GM19043 (cell line): ENCODE measurements around the gene ARID1B.

Experiments
- ATAC-seq: cut with Tn5 transposase; IDR thresholded peaks from one replicate; pipeline ENCODE4 v1.9.1; 2021; ENCODE audit warnings: low read depth; ENCODE audit not compliant: unreplicated experiment

ARID1B gene

DNA sequence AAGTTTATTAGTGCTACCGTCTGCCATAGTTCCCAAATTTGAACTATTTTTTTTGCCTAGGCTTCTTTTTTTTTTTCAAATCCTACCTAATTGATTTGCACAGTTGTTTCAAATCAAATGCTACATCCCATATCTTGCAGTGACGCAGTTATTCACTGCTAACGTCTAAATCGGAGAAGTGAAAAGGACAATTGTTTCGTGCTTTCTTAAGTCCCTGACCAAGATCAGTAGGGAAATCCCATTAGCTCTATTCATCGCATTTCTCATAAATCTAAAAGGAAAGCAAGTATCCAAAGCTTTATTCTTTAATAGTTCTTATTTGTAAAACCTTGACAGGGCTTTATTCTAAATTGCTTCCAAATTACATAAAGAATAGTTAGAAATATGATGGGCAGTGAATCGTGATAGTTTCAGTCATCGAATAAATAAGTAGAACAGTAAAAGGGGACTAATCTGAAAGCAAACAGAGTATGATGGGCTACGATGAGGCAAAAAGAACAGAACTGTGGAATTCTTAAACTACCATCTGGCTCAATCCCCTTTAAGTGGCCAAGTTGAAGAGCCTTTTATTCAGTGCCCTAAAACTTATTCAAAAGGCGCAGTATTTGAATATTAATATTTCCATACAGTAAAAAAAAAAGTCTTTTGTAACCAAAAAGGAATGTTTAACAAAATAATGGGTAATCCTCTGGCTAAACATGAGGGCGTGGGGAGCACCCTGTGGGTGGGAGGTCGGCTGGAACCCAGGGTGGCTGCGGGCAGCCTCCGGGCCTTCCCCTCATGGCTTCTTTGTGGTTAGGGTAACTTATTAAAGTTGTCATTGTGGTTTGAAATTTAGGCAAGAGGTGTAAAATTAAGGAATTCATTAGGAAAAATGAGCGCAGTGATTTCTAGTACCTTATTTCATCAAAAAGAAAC, 3.0 kb upstream of the ARID1B start:
- no peak for ATAC-seq

DNA sequence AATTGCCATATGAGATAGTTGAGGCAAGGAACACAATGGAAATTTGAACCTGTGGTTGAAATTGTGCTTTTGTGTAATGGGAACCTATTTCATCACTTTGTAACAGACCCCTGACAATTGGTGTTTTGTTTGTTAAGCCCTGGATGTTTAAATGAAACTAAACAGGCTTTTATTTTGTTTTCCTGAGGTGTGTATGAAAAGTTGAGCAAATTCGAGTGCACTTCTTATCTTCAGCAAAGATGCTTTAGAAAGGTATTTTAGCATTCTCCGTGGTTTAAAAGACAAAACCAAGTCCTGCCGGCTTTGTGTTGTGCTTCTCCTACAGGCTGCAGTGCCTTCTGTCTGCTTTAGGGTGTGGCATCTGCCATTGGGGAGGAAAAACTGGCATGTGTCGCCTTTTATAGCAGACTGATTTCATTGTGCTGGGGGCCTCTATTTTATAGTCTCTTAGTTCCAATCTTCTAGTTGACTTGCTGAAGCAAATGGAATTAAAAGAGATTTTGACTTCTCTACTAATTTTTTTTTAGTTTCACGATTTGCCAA, 2.2 kb upstream of the ARID1B start:
- ATAC-seq = no peak

DNA sequence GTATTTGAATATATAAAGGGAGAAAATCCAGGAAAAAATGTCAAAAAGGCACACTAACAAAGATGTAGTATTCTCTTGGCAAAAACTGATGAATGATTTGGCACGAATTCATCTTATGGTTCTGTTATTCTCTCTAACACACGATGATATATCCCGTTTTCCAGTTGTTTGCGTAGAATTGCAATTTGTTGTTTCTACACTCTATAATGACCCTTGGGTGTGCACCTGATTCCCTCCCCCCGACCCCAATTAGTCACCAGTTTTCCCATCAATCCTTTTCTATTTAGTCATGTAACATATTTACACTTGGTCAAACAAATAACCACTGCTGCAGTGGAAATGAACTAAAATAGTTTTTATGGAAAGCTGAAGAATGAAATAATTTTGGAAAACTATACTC, 1.5 kb upstream of the ARID1B start:
- ATAC-seq = no peak

DNA sequence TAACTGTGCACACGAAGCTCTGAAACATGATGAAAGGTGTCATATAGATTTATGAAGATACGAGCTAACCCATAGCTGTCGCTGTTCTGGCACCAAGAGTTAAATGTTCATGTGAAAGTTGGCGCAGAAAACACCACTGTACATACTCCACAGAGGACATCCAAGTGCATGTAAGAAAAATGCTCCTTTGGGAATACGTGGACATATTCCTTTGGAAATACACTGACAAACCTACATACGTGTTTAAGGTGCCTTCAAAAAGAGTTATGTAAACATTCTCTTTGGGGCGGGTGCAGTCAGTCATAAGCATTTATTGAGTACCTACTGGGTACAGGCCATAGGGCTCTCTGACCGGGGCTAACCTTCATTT, 723 bp upstream of the ARID1B start:
- ATAC-seq = no peak

DNA sequence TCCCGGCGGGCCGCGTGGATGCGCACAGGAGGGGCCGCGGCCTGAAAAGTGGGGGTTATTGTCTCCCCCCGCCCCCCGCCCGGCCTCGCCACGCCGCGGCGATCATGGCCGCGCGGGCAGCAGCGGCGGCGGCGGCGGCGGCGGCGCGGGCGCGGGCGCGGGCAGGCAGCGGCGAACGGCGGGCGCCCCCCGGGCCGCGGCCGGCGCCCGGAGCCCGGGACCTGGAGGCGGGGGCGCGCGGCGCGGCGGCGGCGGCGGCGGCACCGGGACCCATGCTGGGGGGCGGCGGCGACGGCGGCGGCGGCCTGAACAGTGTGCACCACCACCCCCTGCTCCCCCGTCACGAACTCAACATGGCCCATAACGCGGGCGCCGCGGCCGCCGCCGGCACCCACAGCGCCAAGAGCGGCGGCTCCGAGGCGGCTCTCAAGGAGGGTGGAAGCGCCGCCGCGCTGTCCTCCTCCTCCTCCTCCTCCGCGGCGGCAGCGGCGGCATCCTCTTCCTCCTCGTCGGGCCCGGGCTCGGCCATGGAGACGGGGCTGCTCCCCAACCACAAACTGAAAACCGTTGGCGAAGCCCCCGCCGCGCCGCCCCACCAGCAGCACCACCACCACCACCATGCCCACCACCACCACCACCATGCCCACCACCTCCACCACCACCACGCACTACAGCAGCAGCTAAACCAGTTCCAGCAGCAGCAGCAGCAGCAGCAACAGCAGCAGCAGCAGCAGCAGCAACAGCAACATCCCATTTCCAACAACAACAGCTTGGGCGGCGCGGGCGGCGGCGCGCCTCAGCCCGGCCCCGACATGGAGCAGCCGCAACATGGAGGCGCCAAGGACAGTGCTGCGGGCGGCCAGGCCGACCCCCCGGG, 637 bp downstream of the ARID1B start:
- peak; percentile 0 for ATAC-seq

DNA sequence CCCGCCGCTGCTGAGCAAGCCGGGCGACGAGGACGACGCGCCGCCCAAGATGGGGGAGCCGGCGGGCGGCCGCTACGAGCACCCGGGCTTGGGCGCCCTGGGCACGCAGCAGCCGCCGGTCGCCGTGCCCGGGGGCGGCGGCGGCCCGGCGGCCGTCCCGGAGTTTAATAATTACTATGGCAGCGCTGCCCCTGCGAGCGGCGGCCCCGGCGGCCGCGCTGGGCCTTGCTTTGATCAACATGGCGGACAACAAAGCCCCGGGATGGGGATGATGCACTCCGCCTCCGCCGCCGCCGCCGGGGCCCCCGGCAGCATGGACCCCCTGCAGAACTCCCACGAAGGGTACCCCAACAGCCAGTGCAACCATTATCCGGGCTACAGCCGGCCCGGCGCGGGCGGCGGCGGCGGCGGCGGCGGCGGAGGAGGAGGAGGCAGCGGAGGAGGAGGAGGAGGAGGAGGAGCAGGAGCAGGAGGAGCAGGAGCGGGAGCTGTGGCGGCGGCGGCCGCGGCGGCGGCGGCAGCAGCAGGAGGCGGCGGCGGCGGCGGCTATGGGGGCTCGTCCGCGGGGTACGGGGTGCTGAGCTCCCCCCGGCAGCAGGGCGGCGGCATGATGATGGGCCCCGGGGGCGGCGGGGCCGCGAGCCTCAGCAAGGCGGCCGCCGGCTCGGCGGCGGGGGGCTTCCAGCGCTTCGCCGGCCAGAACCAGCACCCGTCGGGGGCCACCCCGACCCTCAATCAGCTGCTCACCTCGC, 1.5 kb downstream of the ARID1B start:
- ATAC-seq = no peak

DNA sequence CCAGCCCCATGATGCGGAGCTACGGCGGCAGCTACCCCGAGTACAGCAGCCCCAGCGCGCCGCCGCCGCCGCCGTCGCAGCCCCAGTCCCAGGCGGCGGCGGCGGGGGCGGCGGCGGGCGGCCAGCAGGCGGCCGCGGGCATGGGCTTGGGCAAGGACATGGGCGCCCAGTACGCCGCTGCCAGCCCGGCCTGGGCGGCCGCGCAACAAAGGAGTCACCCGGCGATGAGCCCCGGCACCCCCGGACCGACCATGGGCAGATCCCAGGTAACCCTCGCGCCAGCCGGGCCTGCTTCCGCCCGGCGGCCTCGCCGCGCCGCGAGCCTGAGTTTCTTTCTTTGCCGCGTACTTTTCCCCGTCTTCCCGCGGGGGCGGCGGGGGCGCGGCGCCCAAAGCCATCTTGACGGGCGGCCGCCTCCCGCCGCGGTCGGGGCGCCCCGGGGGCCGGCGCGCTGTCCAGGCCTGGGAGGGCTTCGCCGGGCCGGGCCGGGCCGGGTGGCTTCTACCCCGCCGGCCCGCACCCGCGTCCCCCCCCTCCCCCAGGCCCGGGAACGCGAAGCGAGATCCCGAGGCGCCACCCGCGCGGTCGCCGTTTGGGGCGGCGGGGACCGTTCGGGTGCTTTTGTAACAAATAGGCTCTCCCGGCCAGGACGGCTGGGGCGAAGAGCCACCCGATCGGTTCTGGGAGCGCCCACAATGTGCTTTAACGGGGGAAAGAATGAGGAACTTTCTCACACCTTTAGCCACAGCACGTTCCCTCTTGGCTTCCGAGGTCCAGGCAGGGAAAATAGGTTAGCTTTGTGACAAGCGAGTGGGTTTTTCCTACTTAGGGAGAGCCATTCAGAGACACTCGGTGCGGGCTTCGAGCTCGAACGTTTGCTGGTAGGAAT, 2.3 kb downstream of the ARID1B start:
- ATAC-seq = no peak

DNA sequence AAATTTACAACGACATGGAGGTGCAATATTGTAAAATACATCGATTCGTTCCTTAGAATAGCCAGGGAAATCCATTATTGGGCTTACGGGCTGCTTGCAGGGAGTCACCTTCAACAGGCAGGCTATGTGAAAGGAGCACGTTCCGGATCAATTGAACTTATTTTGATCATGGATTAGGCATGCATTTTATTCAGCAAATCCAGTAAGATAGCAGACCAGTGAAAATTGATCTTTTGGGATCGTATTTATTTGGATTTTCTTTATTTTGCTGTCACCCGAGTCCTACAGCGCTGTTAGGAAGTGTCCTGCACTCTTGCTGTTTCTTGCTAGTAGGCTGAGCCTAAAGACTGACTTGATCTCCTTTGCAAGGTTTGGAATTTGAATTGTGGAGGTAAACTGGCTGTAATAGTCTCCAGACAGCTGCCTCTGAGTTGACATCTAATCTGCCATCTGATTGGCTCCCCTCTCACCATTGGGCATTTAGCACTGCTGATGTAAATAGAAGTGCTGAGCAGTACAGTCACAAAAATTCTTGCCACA, 3.0 kb downstream of the ARID1B start:
- peak; percentile 55 for ATAC-seq

DNA sequence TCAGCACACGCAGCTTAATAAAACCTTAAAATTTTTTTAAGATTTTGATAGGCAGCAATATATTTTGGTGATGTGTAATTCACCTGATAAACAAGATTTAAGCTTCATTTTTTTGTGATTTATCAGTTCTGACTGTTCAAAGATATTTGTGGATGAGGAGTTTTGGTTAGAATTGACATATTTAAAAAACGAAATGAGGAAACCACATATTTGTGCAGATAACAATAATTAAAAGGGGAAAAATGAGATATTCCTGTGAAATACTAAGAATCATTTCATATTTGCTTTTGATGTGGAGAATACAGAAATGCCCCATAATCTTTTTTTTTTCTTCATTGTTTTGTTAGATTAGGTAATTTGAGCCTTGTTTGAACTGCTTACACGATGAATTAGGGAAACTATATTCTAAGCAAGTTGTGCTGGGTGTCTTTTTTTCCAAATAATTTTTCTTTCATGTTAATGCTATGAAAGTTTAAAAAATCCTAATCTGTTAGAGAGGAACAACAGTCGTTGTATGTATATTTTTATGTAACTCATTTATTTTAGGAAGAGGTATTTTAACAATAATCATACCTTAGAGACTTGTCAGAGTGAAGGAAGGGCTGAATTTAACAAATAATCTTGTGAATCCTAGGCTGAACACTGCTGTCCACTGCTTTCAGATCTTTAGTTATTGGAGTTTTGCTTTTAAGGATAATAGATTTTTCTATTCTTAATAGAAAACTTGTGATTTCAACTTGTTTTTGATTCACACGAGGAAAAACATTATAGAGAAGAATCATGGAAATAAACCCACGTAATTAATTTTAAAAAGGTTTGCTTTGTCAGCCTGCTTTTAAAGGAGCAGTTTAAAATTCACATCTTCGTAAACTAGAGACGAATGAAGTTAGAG, 4.0 kb downstream of the ARID1B start:
- ATAC-seq = no peak

DNA sequence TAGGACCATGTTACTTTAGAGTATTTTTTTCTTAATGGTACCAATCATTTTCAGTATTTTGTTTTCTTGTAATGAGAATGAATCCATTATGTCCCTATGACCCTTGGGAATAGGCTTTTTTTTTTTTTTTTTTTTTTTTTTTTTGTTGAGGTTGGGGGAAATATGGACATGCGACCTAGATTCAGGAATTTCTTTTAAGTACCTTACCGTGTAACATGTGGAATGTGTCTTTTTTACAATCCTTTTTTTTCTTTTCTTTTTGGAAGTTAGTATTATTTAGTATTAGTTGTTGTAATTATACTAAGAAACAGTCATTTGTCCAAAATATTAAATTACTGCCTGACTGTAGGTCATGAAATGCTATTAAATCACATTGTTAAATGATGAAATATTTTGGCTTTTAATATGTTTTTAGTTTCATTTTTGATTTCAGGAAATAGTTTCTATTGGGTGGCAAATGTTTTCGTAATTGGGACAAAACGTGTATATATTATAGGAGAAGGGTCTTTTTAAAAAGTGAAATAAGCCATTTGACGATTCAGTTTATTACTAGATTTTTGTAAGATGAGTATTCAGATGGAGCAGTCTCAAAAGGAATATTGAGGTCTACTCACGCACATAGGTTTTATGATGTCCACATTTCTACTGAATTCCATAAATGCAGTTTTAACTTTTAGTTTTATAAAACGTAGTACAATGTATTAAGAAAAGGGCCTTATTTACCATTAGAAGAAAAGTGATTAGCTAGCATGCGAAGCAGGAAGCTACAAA, 4.9 kb downstream of the ARID1B start:
- no peak for ATAC-seq

DNA sequence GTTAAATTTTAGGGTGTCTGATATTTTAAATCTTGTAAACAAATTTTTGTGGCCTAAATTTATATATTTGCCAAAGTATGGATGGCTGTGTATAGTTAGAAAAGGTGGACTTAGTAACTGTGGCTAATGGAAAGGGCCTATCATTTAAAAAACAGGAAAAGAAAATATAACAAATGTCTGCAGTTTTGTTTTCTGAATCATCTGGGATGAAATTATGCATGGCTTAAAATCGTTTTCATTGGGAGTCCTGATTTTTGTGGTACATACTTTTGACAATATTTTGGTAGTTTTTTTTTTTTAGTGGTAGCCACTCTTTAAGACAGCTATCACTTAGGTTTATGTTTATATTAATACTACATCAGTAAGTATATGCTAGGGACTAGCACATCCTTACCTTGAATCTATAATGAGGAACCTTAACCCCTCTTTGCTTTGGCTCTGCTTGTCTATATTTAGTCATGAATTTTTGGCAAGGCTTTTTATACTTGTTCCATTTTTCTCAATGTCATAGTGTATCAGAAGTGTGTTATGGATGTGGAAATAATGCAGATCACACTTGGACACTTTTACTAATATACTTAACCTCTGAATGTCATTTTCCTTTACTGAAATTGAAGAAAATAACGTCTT, 5.6 kb downstream of the ARID1B start:
- ATAC-seq = no peak

DNA sequence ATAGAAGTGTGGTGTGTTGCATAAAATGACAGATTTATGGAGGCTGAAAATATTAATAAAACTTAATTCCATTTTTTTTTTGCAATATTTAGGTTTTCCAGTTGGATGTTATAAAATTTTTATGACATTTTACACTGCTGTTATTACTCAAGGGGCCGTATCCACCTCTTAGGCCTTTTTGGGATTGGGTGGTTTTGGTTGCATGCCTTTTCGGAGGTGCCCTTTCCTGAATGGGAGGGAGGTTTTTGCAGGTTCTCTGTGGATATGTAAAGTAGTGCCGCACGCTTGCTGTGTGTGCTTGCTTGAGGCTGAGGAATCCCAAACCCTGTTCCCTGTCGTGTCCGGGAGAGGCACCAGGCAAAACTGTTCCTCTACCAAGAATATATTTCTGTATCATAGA, 6.8 kb downstream of the ARID1B start:
- ATAC-seq = no peak

DNA sequence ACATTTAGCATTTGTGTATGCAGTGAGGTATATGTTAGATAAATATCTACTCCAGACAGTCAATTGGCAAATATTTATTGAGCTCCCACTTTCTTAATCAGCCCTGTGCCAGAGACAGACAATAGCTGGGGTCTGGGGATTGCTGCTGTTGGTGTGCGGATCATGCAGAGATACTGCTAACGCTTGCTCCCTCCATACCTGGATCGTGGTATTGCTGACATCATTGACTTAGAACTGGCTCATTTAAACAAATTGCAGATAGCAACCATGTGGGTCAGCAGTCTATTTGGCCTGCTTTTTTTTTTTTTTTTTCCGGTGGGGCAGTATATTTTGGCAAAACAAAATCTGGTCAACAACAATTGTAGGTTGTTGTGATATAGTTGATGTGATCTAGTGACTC, 9.5 kb downstream of the ARID1B start:
- ATAC-seq = no peak

DNA sequence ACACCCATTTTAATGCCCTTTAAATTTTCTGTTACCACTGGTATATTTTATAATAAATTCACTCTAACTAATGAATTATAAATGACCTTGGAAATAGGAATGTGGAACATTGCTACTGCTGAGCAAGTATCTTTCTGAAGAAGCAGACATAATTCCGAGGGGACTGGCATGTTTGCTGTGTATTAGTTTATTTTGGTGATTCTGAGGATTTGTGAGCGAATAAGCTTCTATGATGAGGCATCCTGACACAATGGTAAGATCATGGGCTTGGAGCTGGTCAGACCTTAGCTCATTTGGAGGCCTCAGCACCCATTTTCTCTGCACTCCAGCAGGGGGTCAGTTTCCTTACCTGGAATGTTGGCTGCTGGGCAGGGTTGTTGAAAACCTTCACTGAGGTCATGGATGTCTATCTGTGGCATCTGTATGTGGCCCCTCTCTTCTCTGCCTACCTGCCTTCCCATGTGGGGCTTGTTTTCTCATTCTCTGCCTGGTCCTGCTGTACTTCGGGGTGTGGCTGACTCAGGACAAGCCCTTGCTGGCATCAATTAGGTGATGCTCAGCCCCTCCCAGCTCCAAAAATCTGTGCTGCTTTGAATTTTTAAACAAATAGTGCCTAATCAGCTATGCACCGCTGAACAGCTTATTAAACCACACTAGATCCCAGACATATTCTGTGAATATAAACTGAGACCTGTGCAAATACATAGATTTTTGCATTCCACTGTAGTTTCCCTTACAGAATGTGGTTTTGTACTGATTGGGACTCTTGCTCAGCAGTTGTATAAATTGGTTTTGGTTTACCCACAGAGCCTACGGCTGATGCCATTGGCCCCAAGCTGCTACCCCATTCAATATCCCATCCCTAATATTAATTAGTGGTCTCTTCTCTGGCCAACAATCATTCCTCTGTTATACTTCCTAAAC, 10.7 kb downstream of the ARID1B start:
- ATAC-seq = no peak

DNA sequence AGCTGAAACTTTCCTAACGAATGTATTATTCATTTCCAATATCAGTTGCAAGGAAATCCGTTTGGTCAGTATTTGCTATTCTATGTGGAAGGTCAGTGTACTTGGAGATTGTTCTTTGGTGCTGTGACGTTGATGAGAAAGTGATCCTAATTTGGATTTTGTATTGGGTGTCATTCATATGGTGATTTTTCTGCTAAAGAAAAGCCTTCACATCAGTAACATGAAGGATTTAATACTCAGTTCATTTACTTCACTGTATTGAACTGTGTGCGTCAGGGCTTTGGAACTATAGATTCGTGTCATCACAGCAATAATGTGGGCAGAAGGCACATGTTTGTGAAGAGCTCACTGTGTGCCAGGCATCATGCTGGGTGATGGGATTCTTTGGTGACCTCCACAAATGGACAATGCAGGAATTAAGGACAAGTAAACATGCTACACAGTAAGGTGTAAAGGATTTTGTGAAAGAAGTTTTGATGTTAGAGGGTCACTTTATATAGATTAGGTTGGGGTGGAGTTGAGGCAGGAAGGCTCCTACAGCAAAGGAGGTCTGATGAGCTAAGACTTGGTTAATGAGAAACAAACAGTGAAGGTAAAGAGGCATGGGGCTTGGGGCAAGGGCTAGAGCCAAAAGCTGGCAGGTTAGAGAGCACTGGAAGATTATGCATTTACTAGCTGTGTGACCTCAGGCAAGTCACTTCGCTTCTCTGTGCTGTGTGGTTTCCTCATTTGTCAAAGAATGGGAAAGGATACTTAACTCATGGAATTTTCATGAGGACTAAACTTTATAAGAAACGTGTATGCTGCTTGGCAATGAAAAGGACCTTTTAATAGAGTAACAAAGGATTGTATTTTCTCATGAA, 12.1 kb downstream of the ARID1B start:
- ATAC-seq = no peak
